ENCODE data around the gene SLC40A1. TPM values are rescaled to one million over a fixed set of nuclear protein-coding genes. Genes with fewer than 3 reads are reported as not detected.

The SLC40A1 gene
- total RNA-seq, 1 donor from 2014 or later, result 8.3 TPM

DNA sequence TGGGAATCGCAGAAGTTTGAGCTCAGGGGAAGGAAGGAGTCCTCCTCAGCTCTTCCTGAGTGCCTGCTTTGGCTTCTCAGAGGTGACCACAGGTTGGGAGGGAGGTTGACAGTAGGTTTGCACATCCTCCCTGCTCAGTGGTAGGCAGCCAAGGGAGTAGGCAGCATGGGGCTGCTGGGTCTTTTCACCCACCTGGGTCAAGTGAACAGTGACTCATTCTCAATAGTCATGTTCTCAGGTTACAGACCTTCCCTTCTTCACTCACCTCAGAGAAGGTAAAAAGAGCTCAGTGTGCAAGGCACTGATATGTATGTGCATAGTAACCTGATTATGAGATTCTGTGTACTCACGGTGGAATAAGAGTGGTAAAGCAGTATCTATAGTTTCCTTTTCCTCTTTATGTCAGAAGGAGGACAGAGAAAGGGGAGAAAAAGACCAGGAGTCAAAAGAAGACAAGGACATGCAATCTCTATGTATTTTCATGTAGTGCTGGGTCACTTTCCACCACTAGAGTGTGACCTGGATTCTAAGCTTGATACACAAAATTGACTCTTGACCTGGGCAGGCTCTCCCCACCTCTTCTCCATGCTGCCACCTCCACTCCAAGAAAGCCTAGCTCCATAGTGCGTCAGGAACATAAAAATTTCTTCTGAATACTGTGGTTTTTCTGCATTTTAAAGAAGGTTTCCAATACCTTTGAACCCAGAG is 44.2 kb upstream of the SLC40A1 start:
- TF ChIP-seq, protein P1, sequence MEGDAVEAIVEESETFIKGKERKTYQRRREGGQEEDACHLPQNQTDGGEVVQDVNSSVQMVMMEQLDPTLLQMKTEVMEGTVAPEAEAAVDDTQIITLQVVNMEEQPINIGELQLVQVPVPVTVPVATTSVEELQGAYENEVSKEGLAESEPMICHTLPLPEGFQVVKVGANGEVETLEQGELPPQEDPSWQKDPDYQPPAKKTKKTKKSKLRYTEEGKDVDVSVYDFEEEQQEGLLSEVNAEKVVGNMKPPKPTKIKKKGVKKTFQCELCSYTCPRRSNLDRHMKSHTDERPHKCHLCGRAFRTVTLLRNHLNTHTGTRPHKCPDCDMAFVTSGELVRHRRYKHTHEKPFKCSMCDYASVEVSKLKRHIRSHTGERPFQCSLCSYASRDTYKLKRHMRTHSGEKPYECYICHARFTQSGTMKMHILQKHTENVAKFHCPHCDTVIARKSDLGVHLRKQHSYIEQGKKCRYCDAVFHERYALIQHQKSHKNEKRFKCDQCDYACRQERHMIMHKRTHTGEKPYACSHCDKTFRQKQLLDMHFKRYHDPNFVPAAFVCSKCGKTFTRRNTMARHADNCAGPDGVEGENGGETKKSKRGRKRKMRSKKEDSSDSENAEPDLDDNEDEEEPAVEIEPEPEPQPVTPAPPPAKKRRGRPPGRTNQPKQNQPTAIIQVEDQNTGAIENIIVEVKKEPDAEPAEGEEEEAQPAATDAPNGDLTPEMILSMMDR (IDR thresholded peaks at IDR 0.05; ENCODE audit: insufficient read depth, low read length, poor library complexity, severe bottlenecking), result no peak
- no peak overlapping the region for H3K4me3 ChIP-seq (ENCODE audit: low read depth, low read length)
- H3K27me3 ChIP-seq (ENCODE audit: control insufficient read depth, insufficient read depth, low read length), result no peaks in the 10 kb centered on the region
- H3K36me3 ChIP-seq (ENCODE audit: control insufficient read depth, insufficient read depth, low read length), result no peaks in the 10 kb centered on the region
- no peak for DNase-seq (ENCODE audit: low read depth)

DNA sequence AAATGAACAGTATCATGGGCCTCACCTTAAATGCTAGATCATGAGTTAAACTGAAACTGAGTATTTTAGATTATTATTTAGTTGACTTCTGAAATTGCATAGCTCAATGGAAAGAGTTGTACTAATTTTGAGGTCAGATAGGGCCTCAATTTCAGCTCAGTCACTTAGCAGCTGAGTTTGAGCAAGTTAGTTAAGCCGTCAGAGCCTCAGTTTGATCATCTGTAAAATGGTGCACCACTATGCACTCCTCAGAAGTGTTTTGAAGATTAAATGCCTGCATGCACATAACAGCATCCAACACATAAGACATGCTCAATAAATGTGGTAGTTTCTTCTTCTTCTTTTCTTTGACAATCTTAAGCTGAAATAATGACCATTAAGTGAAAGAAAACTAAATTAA is 42.5 kb upstream of the SLC40A1 start:
- Histone ChIP-seq H3K4me3 (ENCODE audit: low read depth, low read length) (no peak overlapping the region), H3K27me3 (ENCODE audit: control insufficient read depth, insufficient read depth, low read length) (no peaks in the 10 kb centered on the region), H3K36me3 (ENCODE audit: control insufficient read depth, insufficient read depth, low read length) (no peaks in the 10 kb centered on the region)
- no peak for DNase-seq (ENCODE audit: low read depth)
- TF ChIP-seq, protein P1 (IDR thresholded peaks at IDR 0.05; ENCODE audit: insufficient read depth, low read length, poor library complexity, severe bottlenecking), result no peak

DNA sequence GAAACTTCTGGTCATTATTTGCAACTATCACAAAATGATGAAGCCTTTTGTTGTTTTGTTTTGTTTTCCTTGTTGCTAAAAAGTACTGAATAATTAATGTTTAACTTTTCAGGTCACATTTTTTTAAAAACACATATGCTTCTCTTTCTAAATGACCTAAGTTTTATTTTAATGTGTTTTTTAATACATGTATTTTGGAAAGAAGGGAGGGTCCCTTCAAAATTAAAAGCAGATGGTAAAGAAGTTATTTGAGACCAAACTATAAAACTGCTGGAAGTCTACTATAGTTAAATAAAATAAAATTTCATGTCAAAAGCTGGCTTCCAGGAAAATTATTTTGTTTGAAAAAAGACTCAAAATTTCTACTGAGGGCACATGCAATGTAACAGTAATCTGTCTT is 41.2 kb upstream of the SLC40A1 start:
- no peaks in the 10 kb centered on the region for H3K36me3 ChIP-seq (ENCODE audit: control insufficient read depth, insufficient read depth, low read length)
- DNase-seq (ENCODE audit: low read depth), result no peak

DNA sequence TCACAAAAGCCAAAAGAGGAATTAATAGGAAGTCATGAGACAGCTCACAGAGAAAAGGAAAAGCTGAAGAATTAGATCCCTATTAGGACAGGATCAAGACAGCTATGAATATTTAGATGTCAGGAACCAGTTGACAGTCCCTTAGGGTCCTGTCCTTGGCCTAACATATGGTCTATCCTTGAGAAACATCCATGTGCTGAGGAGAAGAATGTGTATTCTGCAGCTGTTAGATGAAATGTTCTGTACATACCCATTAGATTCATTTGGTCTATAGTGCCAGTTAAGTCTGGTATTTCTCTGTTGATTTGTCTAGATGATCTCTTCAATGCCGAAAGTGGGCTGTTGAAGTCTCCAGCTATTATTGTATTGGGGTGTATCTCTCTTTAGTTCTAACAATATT is 37.6 kb upstream of the SLC40A1 start:
- DNase-seq (ENCODE audit: low read depth), result no peak
- H3K36me3 ChIP-seq (ENCODE audit: control insufficient read depth, insufficient read depth, low read length), result no peaks in the 10 kb centered on the region
- H3K27me3 ChIP-seq (ENCODE audit: control insufficient read depth, insufficient read depth, low read length), result no peaks in the 10 kb centered on the region
- TF ChIP-seq, protein P1 (IDR thresholded peaks at IDR 0.05; ENCODE audit: insufficient read depth, low read length, poor library complexity, severe bottlenecking), result no peak
- H3K4me3 ChIP-seq (ENCODE audit: low read depth, low read length), result no peak overlapping the region

More for the DNA sequence above, 41.2 kb upstream of the SLC40A1 start:
- TF ChIP-seq, protein P1 (IDR thresholded peaks at IDR 0.05; ENCODE audit: insufficient read depth, low read length, poor library complexity, severe bottlenecking), result no peak
- Histone ChIP-seq H3K4me3 (ENCODE audit: low read depth, low read length) (no peak overlapping the region), H3K27me3 (ENCODE audit: control insufficient read depth, insufficient read depth, low read length) (no peaks in the 10 kb centered on the region)

DNA sequence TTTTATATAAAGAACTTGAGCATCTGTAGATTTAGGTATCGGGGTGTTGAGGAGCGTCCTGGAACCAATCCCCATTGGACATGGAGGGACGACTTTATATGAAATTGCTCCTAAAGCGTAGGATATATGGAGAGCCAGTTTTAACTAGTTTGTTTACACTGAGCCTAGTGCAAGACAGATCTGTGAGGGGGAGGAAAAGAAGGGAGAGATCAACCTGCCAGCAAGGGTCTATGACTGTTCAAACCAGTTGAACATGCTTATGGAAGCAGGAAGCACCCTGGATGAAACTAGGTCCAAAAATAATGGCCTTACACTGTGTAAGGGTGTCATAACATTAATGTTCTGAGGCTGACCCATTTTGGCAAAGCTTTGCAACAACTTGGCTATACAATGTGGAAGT is 34.0 kb upstream of the SLC40A1 start:
- no peaks in the 10 kb centered on the region for H3K36me3 ChIP-seq (ENCODE audit: control insufficient read depth, insufficient read depth, low read length)
- H3K4me3 ChIP-seq (ENCODE audit: low read depth, low read length), result no peak overlapping the region
- no peaks in the 10 kb centered on the region for H3K27me3 ChIP-seq (ENCODE audit: control insufficient read depth, insufficient read depth, low read length)
- TF ChIP-seq, protein P1 (IDR thresholded peaks at IDR 0.05; ENCODE audit: insufficient read depth, low read length, poor library complexity, severe bottlenecking), result no peak
- no peak for DNase-seq (ENCODE audit: low read depth)
